GM18867 (cell line): ENCODE results near the gene TRAF2.

Source experiments
- ATAC-seq: cut with Tn5 transposase; IDR thresholded peaks from one replicate; pipeline ENCODE4 v1.9.1; 2021; ENCODE audit warnings: mild to moderate bottlenecking, moderate library complexity; ENCODE audit not compliant: unreplicated experiment

Gene TRAF2

GRCh38 chr9:136930014-136930413 lies 43.7 kb downstream of the TRAF2 start:
- no peak for ATAC-seq

- no peak for ATAC-seq
Measured at GRCh38 chr9:136931611-136932130, 45.4 kb downstream of the TRAF2 start.

- no peak for ATAC-seq
Measured at GRCh38 chr9:136934277-136934676, 48.0 kb downstream of the TRAF2 start.

- no peak for ATAC-seq
Measured at GRCh38 chr9:136935651-136936050, 49.3 kb downstream of the TRAF2 start.

- ATAC-seq: no peak
Measured at GRCh38 chr9:136936645-136937170, 50.4 kb downstream of the TRAF2 start.

- ATAC-seq: no peak
Measured at GRCh38 chr9:136937186-136938001, 51.1 kb downstream of the TRAF2 start.

GRCh38 chr9:136939431-136939995 lies 53.2 kb downstream of the TRAF2 start:
- no peak for ATAC-seq

- ATAC-seq: no peak
Measured at GRCh38 chr9:136939996-136940525, 53.7 kb downstream of the TRAF2 start.

GRCh38 chr9:136940526-136941230 lies 54.4 kb downstream of the TRAF2 start:
- ATAC-seq: no peak

GRCh38 chr9:136941231-136942111 lies 55.2 kb downstream of the TRAF2 start:
- ATAC-seq: no peak

- ATAC-seq: no peak
Measured at GRCh38 chr9:136942112-136942880, 56.0 kb downstream of the TRAF2 start.

- ATAC-seq: no peak
Measured at GRCh38 chr9:136942881-136943230, 56.5 kb downstream of the TRAF2 start.

GRCh38 chr9:136943291-136944211 lies 57.2 kb downstream of the TRAF2 start:
- peak; percentile 12 for ATAC-seq

- peak; percentile 31 for ATAC-seq
Measured at GRCh38 chr9:136944212-136944518, 57.8 kb downstream of the TRAF2 start.

- peak; percentile 78 for ATAC-seq
Measured at GRCh38 chr9:136944519-136945332, 58.4 kb downstream of the TRAF2 start, which contains the start of the genes C8G and FBXW5. C8G (plus strand) TSS chr9:136945243; CDS start chr9:136945321, 78 bp downstream. FBXW5 (minus strand) TSS chr9:136944738; CDS start chr9:136944083, 655 bp downstream.

GRCh38 chr9:136945333-136946227 lies 59.3 kb downstream of the TRAF2 start:
- no peak for ATAC-seq
